ENCODE results near the gene DSTN. TPM values are rescaled to one million over a fixed set of nuclear protein-coding genes. Genes with fewer than 3 reads are reported as not detected.

The DSTN gene
- total and polyA plus RNA-seq, 2 of the 4 experiments (the other 2 are of a cell fraction): 221 to 269 TPM

GRCh38 chr20:17644451-17644850 lies 74.6 kb downstream of the DSTN start:
- no peak for DNase-seq
- no peak overlapping the region for H4K8ac ChIP-seq (ENCODE audit: low read depth in 2 of 2, low read length in 2 of 2)
- dilution Hi-C loops (cut with HindIII; ENCODE audit: low sequenced_read_pairs, unreplicated experiment): no loop called here
- H2AFZ ChIP-seq (replicated peaks; ENCODE audit: low read length, poor library complexity): no peak overlapping the region
- H3K9me1 ChIP-seq (ENCODE audit: insufficient read depth, low read length): peaks cover 10% of the 10 kb centered on the region
- no peak overlapping the region for H2BK120ac ChIP-seq (ENCODE audit: low read depth, low read length)
- H2BK15ac ChIP-seq (ENCODE audit: low read depth, low read length): no peak overlapping the region
- BruUV-seq (replicated peaks): no TSS peak
- H2BK20ac ChIP-seq (ENCODE audit: low read depth, low read length): no peak overlapping the region
- H3K4me2 ChIP-seq (ENCODE audit: low read depth, low read length): no peak overlapping the region
- 64 to 100% methylated on average over 1 to 10 of the region's 13 CpGs for WGBS, 2 experiments (ENCODE audit: extremely low coverage in 2 of 2, insufficient read length in 1 of 2)
- no peak overlapping the region for H3K14ac ChIP-seq (replicated peaks; ENCODE audit: low read depth, low read length)
- ChIA-PET CTCF (no interaction called here), POLR2A (ENCODE audit: unreplicated experiment) (no interaction called here)
- intact Hi-C loops (cut with micrococcal nuclease): no loop called here
- no peak overlapping the region for H3K4me3 ChIP-seq (ENCODE audit: insufficient read depth, low read depth, low read length)
- H3K4ac ChIP-seq (ENCODE audit: low read depth, low read length): no peak overlapping the region
- H3K18ac ChIP-seq (ENCODE audit: low read depth, low read length): no peak overlapping the region
- H3K4me1 ChIP-seq (ENCODE audit: control insufficient read depth, insufficient read depth, low read length): peaks cover 24% of the 10 kb centered on the region; the same call in 1 of the 2 replicates
- peaks cover 51% of the 10 kb centered on the region for H3K36me3 ChIP-seq (ENCODE audit: control insufficient read depth, insufficient read depth, low read length)
- no peak overlapping the region for H2BK5ac ChIP-seq (ENCODE audit: low read depth, low read length, poor library complexity, severe bottlenecking)
- H3K79me1 ChIP-seq (ENCODE audit: low read depth in 1 of 2, low read length in 2 of 2): peaks cover 28 to 97% of the 10 kb centered on the region in 2 experiments
- H3K23ac ChIP-seq (ENCODE audit: low read depth, low read length): no peak overlapping the region
- no peak overlapping the region for H4K91ac ChIP-seq (ENCODE audit: insufficient read depth, low read depth, low read length)
- H4K20me1 ChIP-seq (ENCODE audit: insufficient read depth, low read length): peaks cover 100% of the 10 kb centered on the region
- no peak overlapping the region for H4K5ac ChIP-seq (ENCODE audit: low read depth, low read length)
- H3K9ac ChIP-seq (ENCODE audit: low read depth, low read length): no peak overlapping the region
- H2AK5ac ChIP-seq (ENCODE audit: low read depth, low read length): no peak overlapping the region
- in situ Hi-C loops (cut with MboI; ENCODE audit: low sequenced_read_pairs): loop anchor here (25.0 kb wide), 1 partner anchor 493 kb away; the partner anchor contains the start of genes KAT14 and PET117
- no peaks in the 10 kb centered on the region for H3K9me3 ChIP-seq (ENCODE audit: control insufficient read depth, insufficient read depth, low read length)
- no peak overlapping the region for H2AK9ac ChIP-seq (replicated peaks; ENCODE audit: low read depth, low read length, poor library complexity)
- H3K27ac ChIP-seq (ENCODE audit: insufficient read depth, low read length): no peak overlapping the region
- H3K27me3 ChIP-seq (ENCODE audit: control insufficient read depth, insufficient read depth, low read length): no peaks in the 10 kb centered on the region
- no peak for ATAC-seq (ENCODE audit: low read depth)
- H3K56ac ChIP-seq (ENCODE audit: extremely low read depth, insufficient read depth, low read length): no peak overlapping the region
- TF ChIP-seq, protein P1, sequence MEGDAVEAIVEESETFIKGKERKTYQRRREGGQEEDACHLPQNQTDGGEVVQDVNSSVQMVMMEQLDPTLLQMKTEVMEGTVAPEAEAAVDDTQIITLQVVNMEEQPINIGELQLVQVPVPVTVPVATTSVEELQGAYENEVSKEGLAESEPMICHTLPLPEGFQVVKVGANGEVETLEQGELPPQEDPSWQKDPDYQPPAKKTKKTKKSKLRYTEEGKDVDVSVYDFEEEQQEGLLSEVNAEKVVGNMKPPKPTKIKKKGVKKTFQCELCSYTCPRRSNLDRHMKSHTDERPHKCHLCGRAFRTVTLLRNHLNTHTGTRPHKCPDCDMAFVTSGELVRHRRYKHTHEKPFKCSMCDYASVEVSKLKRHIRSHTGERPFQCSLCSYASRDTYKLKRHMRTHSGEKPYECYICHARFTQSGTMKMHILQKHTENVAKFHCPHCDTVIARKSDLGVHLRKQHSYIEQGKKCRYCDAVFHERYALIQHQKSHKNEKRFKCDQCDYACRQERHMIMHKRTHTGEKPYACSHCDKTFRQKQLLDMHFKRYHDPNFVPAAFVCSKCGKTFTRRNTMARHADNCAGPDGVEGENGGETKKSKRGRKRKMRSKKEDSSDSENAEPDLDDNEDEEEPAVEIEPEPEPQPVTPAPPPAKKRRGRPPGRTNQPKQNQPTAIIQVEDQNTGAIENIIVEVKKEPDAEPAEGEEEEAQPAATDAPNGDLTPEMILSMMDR (conservative IDR thresholded peaks at IDR 0.05; ENCODE audit: low read depth, low read length): no peak
- TF ChIP-seq POLR2A (IDR thresholded peaks at IDR 0.05; ENCODE audit: low read depth, low read length): no peak
- TF ChIP-seq ELK1 (IDR thresholded peaks at IDR 0.05; ENCODE audit: borderline replicate concordance, low read depth, low read length): no peak
- no peak for TF ChIP-seq CEBPB (IDR thresholded peaks at IDR 0.05; ENCODE audit: low read depth, low read length)
- TF ChIP-seq CHD1 (IDR thresholded peaks at IDR 0.05; ENCODE audit: low read depth, low read length): no peak
- TF ChIP-seq, protein P2, sequence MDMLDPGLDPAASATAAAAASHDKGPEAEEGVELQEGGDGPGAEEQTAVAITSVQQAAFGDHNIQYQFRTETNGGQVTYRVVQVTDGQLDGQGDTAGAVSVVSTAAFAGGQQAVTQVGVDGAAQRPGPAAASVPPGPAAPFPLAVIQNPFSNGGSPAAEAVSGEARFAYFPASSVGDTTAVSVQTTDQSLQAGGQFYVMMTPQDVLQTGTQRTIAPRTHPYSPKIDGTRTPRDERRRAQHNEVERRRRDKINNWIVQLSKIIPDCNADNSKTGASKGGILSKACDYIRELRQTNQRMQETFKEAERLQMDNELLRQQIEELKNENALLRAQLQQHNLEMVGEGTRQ (IDR thresholded peaks at IDR 0.05; ENCODE audit: low read depth, low read length): no peak
- no peak for TF ChIP-seq MAZ (IDR thresholded peaks at IDR 0.05; ENCODE audit: borderline replicate concordance, low read depth, low read length)
- no peak for TF ChIP-seq RCOR1 (IDR thresholded peaks at IDR 0.05; ENCODE audit: insufficient replicate concordance, low read length)
- TF ChIP-seq MAFK (IDR thresholded peaks at IDR 0.05; ENCODE audit: low read depth, low read length): no peak
- no peak for TF ChIP-seq RFX5 (IDR thresholded peaks at IDR 0.05; ENCODE audit: low read depth, low read length)
- TF ChIP-seq BHLHE40 (IDR thresholded peaks at IDR 0.05; ENCODE audit: low read depth, low read length): no peak
- no peak for TF ChIP-seq MXI1 (IDR thresholded peaks at IDR 0.05; ENCODE audit: borderline replicate concordance, low read depth, low read length)
- no peak for TF ChIP-seq SMC3 (IDR thresholded peaks at IDR 0.05; ENCODE audit: low read depth, low read length)
- no peak for TF ChIP-seq RAD21 (IDR thresholded peaks at IDR 0.05; ENCODE audit: low read length)
- TF ChIP-seq FOS (IDR thresholded peaks at IDR 0.05; ENCODE audit: low read depth, low read length): no peak
